Endothelial cell (in vitro differentiated cells): ENCODE data around the gene HIF1AN. TPM values are rescaled to one million over a fixed set of nuclear protein-coding genes. Genes with fewer than 3 reads are reported as not detected.

Experiments used
- DNase-seq: peaks from one replicate; pipeline ENCODE4 v3.0.0; 2021; ENCODE audit warnings: low spot score
- H3K27ac Mint-ChIP-seq: one replicate; pipeline ENCODE4 v1.8.0; 2021; ENCODE audit warnings: mixed read lengths, inconsistent platforms; ENCODE audit not compliant: unreplicated experiment
- H3K27me3 Mint-ChIP-seq: one replicate; pipeline ENCODE4 v1.8.0; 2021; ENCODE audit warnings: mild to moderate bottlenecking, moderate library complexity, mixed read lengths, inconsistent platforms; ENCODE audit not compliant: unreplicated experiment
- H3K36me3 Mint-ChIP-seq: one replicate; pipeline ENCODE4 v1.8.0; 2021; ENCODE audit warnings: mild to moderate bottlenecking, low read depth, mixed read lengths, inconsistent platforms; ENCODE audit not compliant: unreplicated experiment
- H3K4me1 Mint-ChIP-seq: one replicate; pipeline ENCODE4 v1.8.0; 2021; ENCODE audit warnings: mild to moderate bottlenecking, mixed read lengths, inconsistent platforms; ENCODE audit not compliant: unreplicated experiment
- H3K4me3 Mint-ChIP-seq: one replicate; pipeline ENCODE4 v1.8.0; 2021; ENCODE audit warnings: mild to moderate bottlenecking, mixed read lengths, inconsistent platforms; ENCODE audit not compliant: unreplicated experiment
- H3K9me3 Mint-ChIP-seq: one replicate; pipeline ENCODE4 v1.8.0; 2021; ENCODE audit warnings: mixed read lengths, inconsistent platforms; ENCODE audit not compliant: unreplicated experiment
- total RNA-seq: library from RNA; stranded (reverse); fragmentation: NEBNext Ultra II Directional; extraction: Animal tissue kit (Norgen Biotek cat#: 25700); gene quantifications from one replicate; pipeline ENCODE4 v1.2.1, GENCODE V29; 2021; ENCODE audit not compliant: unreplicated experiment
- TF ChIP-seq, protein P1 (sequence below): fragments of 200-600 bp; sonication (generic); IDR thresholded peaks from one replicate; pipeline ENCODE4 v1.5.0; 2021; ENCODE audit warnings: antibody characterized with exemption; ENCODE audit not compliant: unreplicated experiment

The HIF1AN gene
- total RNA-seq, 1 donor from 2014 or later = 44.4 TPM

DNA sequence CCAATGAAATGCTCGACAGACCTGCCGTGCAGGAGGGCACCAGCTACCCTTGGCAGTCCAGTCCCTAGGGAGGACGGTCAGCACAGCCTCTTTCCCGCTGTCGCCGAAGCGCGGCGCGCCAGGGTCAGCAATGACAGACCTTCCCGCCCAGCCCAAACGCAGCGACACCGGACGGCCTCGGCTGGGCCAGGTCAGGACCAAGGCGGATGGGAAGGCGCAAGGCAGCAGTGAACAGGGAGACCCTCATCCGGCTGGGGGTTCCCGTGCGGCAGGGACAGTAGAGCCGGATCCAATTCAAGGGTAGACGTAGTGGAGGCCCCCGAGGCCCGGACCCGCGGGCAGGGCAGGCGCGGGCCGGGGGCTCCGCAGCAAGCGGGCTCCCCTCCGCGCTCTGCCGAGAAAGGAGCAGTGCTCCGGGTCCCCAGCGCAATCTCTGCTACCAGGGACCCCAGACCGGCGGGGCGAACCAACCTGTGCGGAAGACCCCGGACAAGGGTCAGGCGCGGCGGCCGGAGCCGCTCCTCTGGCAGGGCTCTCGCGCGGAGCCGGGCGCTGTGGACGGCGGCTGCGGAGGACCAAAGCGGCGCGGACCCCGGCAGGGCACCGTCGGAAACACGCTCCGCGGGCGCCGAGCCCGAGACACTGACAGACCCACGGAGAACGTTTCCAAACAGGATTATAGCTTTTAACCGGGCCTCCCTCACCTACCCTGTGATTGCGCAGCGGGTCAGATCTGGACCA, 16.3 kb upstream of the HIF1AN start, which contains the start of gene SEC31B:
Gene SEC31B (minus strand): TSS at position 551 of the 741 bp plus-strand sequence. CDS start 2,909 bp downstream, outside the sequence.
- TF ChIP-seq, protein P1, sequence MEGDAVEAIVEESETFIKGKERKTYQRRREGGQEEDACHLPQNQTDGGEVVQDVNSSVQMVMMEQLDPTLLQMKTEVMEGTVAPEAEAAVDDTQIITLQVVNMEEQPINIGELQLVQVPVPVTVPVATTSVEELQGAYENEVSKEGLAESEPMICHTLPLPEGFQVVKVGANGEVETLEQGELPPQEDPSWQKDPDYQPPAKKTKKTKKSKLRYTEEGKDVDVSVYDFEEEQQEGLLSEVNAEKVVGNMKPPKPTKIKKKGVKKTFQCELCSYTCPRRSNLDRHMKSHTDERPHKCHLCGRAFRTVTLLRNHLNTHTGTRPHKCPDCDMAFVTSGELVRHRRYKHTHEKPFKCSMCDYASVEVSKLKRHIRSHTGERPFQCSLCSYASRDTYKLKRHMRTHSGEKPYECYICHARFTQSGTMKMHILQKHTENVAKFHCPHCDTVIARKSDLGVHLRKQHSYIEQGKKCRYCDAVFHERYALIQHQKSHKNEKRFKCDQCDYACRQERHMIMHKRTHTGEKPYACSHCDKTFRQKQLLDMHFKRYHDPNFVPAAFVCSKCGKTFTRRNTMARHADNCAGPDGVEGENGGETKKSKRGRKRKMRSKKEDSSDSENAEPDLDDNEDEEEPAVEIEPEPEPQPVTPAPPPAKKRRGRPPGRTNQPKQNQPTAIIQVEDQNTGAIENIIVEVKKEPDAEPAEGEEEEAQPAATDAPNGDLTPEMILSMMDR = no peak
- Mint-ChIP-seq H3K4me3 (peak within 1 kb of the TSS; percentile 90), H3K9me3 (no peaks in the 10 kb centered on the region), H3K27ac (no peak within 1 kb of the TSS), H3K27me3 (peaks cover 4% of the 10 kb centered on the region), H3K36me3 (peaks cover 7% of the 10 kb centered on the region), H3K4me1 (peaks cover 8% of the 10 kb centered on the region)
- DNase-seq = peak; percentile 60

DNA sequence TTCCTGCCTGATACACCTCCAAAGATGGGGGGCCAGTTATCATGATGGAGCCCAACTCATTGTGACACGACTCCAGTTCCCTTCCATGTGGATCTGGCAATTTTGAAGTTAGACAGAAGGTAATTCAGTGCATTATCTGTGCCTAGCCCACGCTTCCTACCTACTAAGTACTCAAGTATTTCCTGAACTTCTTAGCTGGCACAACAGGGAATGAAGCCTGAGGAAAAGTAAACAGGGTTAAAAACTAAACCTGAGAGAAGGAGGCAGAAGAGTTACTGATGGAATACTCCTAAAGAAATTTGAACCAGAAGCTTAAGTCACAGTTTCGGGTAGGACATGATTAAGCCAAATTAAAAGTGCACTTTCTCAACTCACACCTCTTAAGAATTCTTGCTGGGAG, 14.9 kb upstream of the HIF1AN start:
- Mint-ChIP-seq H3K9me3 (no peaks in the 10 kb centered on the region), H3K4me1 (peaks cover 8% of the 10 kb centered on the region), H3K27me3 (peaks cover 4% of the 10 kb centered on the region), H3K4me3 (no peak overlapping the region), H3K36me3 (peaks cover 18% of the 10 kb centered on the region), H3K27ac (no peak overlapping the region)
- no peak for DNase-seq
- TF ChIP-seq, protein P1 = no peak

DNA sequence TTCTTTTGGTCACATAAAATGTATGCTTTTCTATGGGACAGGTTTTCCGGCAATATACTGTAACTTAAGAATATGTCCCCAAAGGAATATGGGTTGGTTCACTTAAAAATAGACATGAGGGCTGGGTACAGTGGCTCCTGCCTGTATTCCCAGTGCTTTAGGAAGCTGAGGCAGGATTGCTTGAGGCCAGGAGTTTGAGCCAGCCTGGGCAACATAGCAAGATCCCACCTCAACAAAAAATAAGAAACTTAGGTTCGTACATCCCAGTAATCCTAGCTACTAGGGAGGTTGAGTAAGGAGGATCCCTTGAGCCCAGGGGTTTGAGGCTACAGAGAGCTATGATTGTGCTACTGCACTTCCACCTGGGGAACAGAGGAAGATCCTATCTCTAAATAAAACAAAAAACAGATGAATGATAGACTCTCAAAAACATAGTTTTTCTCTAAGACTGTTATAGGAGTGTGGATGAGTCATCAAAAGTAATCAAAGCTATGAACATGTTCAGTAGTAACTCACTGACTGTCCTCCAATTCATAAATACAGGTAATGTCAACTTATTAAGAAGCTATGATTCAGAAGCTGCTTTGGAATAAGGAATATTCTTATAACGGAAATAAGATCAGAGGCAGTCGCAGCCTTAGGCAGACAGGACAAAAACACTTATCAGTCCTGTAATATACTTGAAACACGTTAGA, 13.5 kb upstream of the HIF1AN start:
- H3K9me3 Mint-ChIP-seq = no peaks in the 10 kb centered on the region
- TF ChIP-seq, protein P1 = no peak

DNA sequence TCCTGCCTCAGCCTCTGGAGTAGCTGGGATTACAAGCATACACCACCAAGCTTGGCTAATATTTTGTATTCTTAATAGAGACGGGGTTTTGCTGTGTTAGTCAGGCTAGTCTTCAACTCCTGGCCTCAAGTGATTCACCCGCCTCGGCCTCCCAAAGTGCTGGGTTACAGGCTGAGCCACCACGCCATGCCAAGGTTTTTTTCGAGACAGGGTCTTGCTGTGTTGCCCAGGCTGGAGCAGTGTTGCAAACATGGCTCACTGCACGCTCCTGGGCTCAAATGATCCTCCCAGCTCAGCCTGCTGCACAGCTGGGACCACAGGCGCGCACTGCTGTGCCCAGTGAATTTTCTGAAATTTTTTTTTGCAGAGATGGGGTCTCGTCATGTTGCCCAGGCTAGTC, 12.8 kb upstream of the HIF1AN start:
- H3K36me3 Mint-ChIP-seq = peaks cover 27% of the 10 kb centered on the region
- no peaks in the 10 kb centered on the region for H3K9me3 Mint-ChIP-seq
- H3K4me1 Mint-ChIP-seq = peaks cover 8% of the 10 kb centered on the region
- no peak overlapping the region for H3K27ac Mint-ChIP-seq
- no peak overlapping the region for H3K4me3 Mint-ChIP-seq
- peaks cover 4% of the 10 kb centered on the region for H3K27me3 Mint-ChIP-seq
- no peak for DNase-seq
- TF ChIP-seq, protein P1 = no peak

More for the DNA sequence above, 13.5 kb upstream of the HIF1AN start:
- Mint-ChIP-seq H3K4me1 (peaks cover 8% of the 10 kb centered on the region), H3K36me3 (peaks cover 27% of the 10 kb centered on the region), H3K27ac (no peak overlapping the region), H3K27me3 (peaks cover 4% of the 10 kb centered on the region), H3K4me3 (no peak overlapping the region)
- no peak for DNase-seq

DNA sequence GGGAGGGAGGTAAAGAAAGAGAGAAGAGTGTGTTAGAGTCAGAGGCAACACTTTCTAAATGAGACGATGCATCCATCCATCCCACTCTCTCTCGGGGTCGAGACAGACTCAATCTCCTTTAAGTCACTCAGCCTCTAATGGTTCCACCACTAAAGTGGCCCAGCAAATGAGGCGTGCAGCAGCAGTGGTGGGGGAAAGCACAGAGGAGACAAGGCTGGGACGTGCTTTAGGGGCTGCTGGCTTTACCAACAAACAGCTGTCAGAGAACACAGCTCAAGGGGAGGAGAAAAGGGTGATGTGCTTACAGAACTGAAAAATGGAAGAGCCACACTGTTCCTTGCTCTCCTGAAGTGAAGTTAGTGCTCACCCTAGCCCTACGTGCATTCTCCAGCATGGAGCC, 11.5 kb upstream of the HIF1AN start:
- TF ChIP-seq, protein P1 = no peak
- Mint-ChIP-seq H3K9me3 (no peaks in the 10 kb centered on the region), H3K4me3 (no peak overlapping the region), H3K27ac (no peak overlapping the region), H3K4me1 (peaks cover 17% of the 10 kb centered on the region), H3K36me3 (peaks cover 31% of the 10 kb centered on the region), H3K27me3 (peaks cover 4% of the 10 kb centered on the region)
- DNase-seq = no peak
